Body of pancreas (tissue), 4 donors: ENCODE data around the gene POLD2. TPM values are rescaled to one million over a fixed set of nuclear protein-coding genes. Genes with fewer than 3 reads are reported as not detected.
A peak's percentile ranks its signal among the peaks of the same experiment; 100 is the strongest.

Experiments
- ATAC-seq: fragments of 150-250 bp; one replicate; pipeline ENCODE4 v1.9.1; 2016
- DNase-seq, 4 donors: peaks; one replicate each; pipeline ENCODE4 v3.0.0-alpha.2; 2019
- H3K27ac ChIP-seq, 4 donors: fragments of 200-600 bp; sonication (generic); 1 replicate in 3 of 4; 2 replicates in 1 of 4; pipeline versions ENCODE4 v1.5.1 to v1.6.1; 2016 to 2019; ENCODE audit warnings: mild to moderate bottlenecking in 1 of 4, mixed read lengths in 1 of 4, moderate library complexity in 1 of 4
- H3K27me3 ChIP-seq, 2 donors: fragments of 200-600 bp; sonication (generic); one replicate each; pipeline ENCODE4 v1.6.0; 2016; ENCODE audit warnings: mild to moderate bottlenecking in 1 of 2
- H3K36me3 ChIP-seq, 2 donors: fragments of 200-600 bp; sonication (generic); replicated peaks in 1 of 2; 2 replicates each; pipeline ENCODE4 v1.5.1; 2016; ENCODE audit warnings: low read depth in 2 of 2; ENCODE audit not compliant: insufficient read depth in 1 of 2
- H3K4me1 ChIP-seq: fragments of 200-600 bp; sonication (generic); one replicate; pipeline ENCODE4 v1.6.0; 2016
- H3K4me3 ChIP-seq, 2 donors: fragments of 200-600 bp; sonication (generic); 1 replicate in 1 of 2; 2 replicates in 1 of 2; pipeline ENCODE4 v1.5.1; 2016 to 2019
- H3K9me3 ChIP-seq, 3 donors: fragments of 200-600 bp; sonication (generic); 1 replicate in 2 of 3; 2 replicates in 1 of 3; pipeline ENCODE4 v1.5.1; 2016
- CTCF ChIP-seq, 7 experiments: fragments of 450-650 bp in 4 of 7; fragments of 200-600 bp in 3 of 7; sonication (generic) in 3 of 7; IDR thresholded peaks; one replicate each; pipeline ENCODE4 v1.5.1; 2016 to 2019; ENCODE audit warnings: antibody characterized with exemption in 7 of 7
- POLR2A ChIP-seq, 3 donors: fragments of 450-650 bp; IDR thresholded peaks; one replicate each; pipeline ENCODE4 v1.6.1; 2016; ENCODE audit warnings: antibody characterized with exemption in 3 of 3, mild to moderate bottlenecking in 2 of 3
- WGBS, 2 donors: methylation state at CpG; one replicate each; pipeline ENCODE4 v1.1.5; 2017; 5-methylcytosine and 5-hydroxymethylcytosine counted together
- intact Hi-C: fragments of 100-400 bp; cut with DNase I; formaldehyde crosslinking; loops from one replicate; pipeline ENCODE4 v1.15.1; 2023
- total RNA-seq, 2 donors: library from RNA; depleted of rRNA; stranded (reverse); fragments of >200 nt; gene quantifications; one replicate each; pipeline ENCODE4 v1.1.0, GENCODE V29; 2016

The POLD2 gene
- total RNA-seq, 2 donors from 2014 or later = 32.7 to 64.6 TPM

GRCh38 chr7:44156453-44157010, 33.2 kb upstream of the POLD2 start:
- Histone ChIP-seq H3K9me3 (no peaks in the 10 kb centered on the region), H3K36me3 (no peaks in the 10 kb centered on the region), H3K27ac (no peak overlapping the region), H3K27me3 (no peaks in the 10 kb centered on the region), H3K4me3 (no peak overlapping the region), H3K4me1 (no peaks in the 10 kb centered on the region)
- ATAC-seq = no peak
- no peak for DNase-seq
- intact Hi-C loops = no loop called here
- no peak for TF ChIP-seq POLR2A (IDR thresholded peaks at IDR 0.05)
- no peak for TF ChIP-seq CTCF (IDR thresholded peaks at IDR 0.05)
- 84 to 95% methylated on average over 2 to 3 of the region's 4 CpGs for WGBS, 2 donors

GRCh38 chr7:44155191-44156185, 32.1 kb upstream of the POLD2 start:
- 65 to 67% methylated on average over 7 to 8 of the region's 8 CpGs for WGBS, 2 donors

GRCh38 chr7:44154703-44155102, 31.4 kb upstream of the POLD2 start:
- WGBS, 2 donors = 74 to 79% methylated on average over 3 of the region's 3 CpGs
- Histone ChIP-seq H3K9me3 (no peaks in the 10 kb centered on the region), H3K4me3 (no peak overlapping the region), H3K4me1 (no peaks in the 10 kb centered on the region), H3K27ac (no peak overlapping the region), H3K27me3 (no peaks in the 10 kb centered on the region), H3K36me3 (no peaks in the 10 kb centered on the region)
- no peak for TF ChIP-seq POLR2A (IDR thresholded peaks at IDR 0.05)
- no peak for TF ChIP-seq CTCF (IDR thresholded peaks at IDR 0.05)
- intact Hi-C loops = no loop called here
- DNase-seq (no peak), ATAC-seq (no peak)

More at GRCh38 chr7:44155191-44156185, 32.1 kb upstream of the POLD2 start:
- Histone ChIP-seq H3K9me3 (no peaks in the 10 kb centered on the region), H3K4me3 (no peak overlapping the region), H3K4me1 (no peaks in the 10 kb centered on the region), H3K27me3 (no peaks in the 10 kb centered on the region), H3K27ac (no peak overlapping the region), H3K36me3 (no peaks in the 10 kb centered on the region)
- DNase-seq (peak in 3 of 4 donors; percentile 26 to 69 (median 43)), ATAC-seq (peak; percentile 55)
- TF ChIP-seq CTCF (IDR thresholded peaks at IDR 0.05) = no peak
- intact Hi-C loops = no loop called here

- no peak for DNase-seq
- no peaks in the 10 kb centered on the region for H3K27me3 ChIP-seq
- H3K4me3 ChIP-seq = no peak overlapping the region
- no peaks in the 10 kb centered on the region for H3K4me1 ChIP-seq
- intact Hi-C loops = no loop called here
- 90% methylated on average over 5 of the region's 5 CpGs; no CpG with 5 or more reads in 1 of the 2 donors for WGBS, 2 donors
- H3K9me3 ChIP-seq = no peaks in the 10 kb centered on the region
- H3K27ac ChIP-seq = no peak overlapping the region
- no peaks in the 10 kb centered on the region for H3K36me3 ChIP-seq
- no peak for ATAC-seq
- TF ChIP-seq POLR2A (IDR thresholded peaks at IDR 0.05) (no peak), CTCF (IDR thresholded peaks at IDR 0.05) (no peak)
These were observed 30.6 kb upstream of the POLD2 start for GRCh38 chr7:44153948-44154335.
